Activated CD4-positive, CD25-positive, alpha-beta regulatory T cell treated with anti-CD3 and anti-CD28 coated beads, Interleukin-2, amount 50 U/mL, for 24 hours (primary cell): ENCODE measurements around the gene ATP9A.
"Not testable (repeated sequence)": the region's sequence is repeated elsewhere in the genome, so short reads cannot be mapped to it uniquely, and the experiment has no call there.

Experiments used
- ATAC-seq, 2 donors: fragments of 150-1000 bp; cut with Tn5 transposase; one replicate each; pipeline ENCODE4 v1.10.0; 2021; ENCODE audit warnings: mild to moderate bottlenecking in 1 of 2, moderate library complexity in 1 of 2

ATP9A gene

DNA sequence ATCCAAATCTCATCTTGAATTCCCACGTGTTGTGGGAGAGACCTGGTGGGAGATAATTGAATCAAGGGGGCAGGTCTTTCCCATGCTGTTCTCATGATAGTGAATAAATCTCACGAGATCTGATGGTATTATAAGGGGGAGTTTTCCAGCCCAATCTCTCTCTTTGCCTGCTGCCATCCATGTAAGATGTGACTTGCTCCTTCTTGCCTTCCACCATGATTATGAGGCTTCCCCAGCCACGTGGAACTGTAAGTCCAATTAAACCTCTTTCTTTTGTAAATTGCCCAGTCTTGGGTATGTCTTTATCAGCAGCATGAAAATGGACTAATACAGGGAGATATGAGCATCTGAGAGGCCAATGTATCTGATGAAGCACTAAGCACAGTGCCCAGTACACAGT lies 199.7 kb downstream of the ATP9A start:
- ATAC-seq = not testable (repeated sequence)

DNA sequence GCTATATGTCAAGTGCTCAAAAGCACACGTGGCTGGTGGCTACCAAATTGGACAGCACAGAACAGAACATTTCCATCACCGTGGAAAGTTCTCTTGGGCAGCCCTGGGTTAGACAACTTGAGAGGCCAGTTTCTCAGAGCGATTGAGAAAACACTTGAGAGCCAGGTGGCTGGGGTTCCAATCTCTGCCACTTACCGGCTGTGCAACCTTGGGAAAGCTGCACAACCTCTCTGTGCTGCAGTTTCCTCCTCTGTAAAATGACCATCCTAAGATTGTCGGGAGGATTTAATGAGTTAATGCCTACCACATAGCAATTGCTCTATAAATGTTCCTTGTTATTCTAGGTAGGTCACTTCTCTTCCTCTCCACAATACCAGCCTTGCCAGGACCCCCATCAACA lies 200.6 kb downstream of the ATP9A start:
- no peak for ATAC-seq

GRCh38 chr20:51566594-51566993 lies 201.6 kb downstream of the ATP9A start:
- ATAC-seq = no peak

GRCh38 chr20:51565298-51566144 lies 202.7 kb downstream of the ATP9A start:
- ATAC-seq = no peak

DNA sequence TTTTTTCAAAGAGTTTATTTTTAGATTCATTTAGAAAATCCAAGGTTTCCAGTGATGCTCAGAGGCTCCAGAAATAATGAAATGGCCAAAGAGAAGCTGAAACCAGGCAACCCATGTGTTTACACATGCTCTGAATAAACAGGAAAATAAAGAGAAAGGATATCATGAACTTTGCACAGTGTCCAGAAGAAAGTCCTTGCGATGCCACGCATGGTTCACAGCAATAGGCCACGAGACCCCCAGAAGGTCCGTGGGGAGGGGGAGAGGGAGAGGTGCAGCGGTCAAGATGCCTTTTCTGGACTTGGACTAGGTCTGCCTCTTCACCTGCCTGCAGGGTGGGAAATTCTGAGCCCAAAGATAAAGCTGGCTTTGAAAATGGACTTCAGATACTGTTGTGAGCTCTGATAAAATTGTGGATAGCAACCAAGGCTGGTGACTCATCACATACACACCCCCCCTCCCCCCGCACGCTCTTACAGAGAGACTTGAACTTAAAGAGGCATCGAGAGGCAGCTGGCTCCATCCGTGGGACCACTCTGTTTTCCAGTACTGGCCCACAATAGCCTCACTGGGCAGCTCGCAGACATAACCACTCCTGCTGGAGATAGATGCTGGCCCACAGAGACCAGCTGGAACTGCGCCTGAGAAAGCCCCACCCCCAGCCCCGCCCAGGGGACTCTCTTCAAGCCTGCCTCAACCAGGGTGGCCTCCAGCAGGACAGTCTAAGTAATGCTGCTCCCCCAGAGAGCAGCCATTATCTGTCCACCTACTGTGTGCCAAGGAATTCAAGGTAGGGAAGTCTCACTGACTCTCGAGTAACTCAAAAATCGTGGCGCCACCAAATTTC lies 204.5 kb downstream of the ATP9A start:
- ATAC-seq = peak in 1 of 2 donors; percentile 41

- no peak for ATAC-seq
Observed at GRCh38 chr20:51563174-51563485, 205.1 kb downstream of the ATP9A start.

DNA sequence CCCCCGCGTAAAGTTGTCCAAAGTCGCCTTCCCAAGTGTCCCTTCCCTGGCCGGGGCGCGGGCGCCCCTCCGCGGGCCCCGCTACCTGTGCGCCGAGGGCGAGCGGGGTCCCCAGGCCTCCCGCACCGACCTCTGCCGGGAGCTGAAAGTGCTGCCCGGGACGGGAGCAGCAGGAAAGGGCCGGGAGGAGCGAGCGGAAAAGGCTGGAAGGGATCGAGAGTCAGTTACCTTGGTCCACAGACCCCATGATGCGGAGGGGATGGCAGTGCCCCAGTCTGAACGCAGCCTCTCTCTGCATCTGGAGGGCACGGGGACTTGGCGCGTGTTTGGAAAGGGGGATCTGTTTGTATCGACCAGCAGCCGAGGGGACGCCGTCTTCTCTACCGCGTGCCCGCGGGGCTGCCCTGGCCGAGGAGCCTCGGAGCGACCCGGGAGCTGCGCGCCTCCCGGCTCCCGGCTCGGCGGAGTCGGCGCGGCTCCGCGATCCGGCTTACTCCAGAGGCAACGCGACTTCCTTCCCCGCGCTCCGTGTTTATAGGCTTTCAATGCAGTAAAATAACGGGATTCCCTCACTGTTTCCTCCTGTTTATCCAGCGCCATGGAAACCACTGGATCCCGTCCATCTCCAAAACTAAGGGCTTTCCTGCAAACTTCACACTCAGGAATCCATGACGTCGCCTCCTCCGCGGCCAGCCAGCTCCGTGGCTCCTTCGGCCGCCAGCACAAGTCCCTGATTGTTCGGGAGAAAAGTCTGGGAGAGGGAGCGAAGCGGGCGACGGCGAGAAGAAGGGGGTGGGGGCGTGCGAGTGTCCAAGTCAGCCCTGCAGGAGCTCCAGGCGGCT lies 205.6 kb downstream of the ATP9A start:
- ATAC-seq = peak; percentile 13 to 53

DNA sequence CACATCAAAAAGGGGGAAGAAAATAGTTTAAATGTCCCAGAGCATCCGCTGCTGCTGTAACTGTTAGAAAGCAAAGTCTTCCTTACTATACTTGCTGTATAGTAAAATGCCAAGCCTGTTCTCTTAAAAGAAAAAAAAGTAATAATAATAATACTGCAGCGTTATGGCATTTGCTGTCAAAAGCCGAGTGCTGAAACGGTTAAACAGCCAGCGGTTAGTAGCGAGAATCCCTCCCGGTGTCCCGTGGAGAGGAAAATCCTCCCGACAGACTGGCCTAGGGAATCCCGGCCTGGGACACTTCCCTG lies 206.2 kb downstream of the ATP9A start:
- ATAC-seq = no peak

GRCh38 chr20:51560550-51561307 lies 207.5 kb downstream of the ATP9A start:
- no peak for ATAC-seq

DNA sequence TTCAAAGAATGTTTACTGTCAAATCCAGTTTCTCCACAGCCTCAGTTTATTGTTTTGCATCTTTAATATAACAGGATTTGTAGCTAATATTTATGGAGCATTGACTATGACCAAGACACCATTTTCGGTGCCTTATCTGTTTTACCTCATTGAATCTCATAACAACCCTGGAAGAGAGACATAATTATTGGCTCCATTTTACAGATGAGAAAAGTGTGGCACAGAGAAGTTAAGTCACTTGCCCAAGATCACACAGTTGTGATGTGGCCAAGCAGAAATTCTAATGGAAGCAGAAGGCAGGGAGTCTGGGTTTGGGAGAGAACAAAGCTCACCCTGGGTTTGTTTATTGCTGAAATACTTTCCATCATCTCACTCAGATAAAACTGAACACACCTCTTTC lies 208.1 kb downstream of the ATP9A start:
- no peak for ATAC-seq

GRCh38 chr20:51554538-51555165 lies 213.5 kb downstream of the ATP9A start:
- peak; percentile 64 to 74 for ATAC-seq

DNA sequence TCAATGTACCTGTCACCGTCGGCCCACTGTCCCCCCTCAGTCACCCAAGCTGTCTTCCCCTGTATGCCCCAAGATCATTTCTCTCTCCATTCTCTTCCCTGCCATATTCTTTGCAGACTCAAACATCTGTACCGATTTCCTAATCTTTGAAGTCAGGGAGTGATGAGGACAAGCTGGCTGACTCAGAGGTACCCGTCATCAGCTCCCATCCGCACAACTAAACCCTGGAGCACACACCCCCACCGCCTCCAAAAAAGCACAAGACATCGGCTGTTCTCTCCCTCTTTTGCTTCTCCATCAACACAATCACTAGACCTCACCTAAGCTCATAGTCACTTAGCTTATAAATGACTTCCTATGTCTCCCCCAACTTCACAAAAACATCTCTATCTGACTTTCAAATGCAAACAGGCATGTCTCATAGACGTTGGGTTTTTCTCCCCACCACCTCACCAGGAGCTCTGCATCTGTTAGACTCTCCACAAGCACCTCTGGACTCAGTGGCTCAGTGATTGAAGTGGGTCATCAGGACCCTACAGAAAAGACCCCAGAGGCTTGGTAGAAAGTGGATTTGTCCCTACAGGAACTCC lies 214.2 kb downstream of the ATP9A start:
- ATAC-seq = peak; percentile 44 to 55

DNA sequence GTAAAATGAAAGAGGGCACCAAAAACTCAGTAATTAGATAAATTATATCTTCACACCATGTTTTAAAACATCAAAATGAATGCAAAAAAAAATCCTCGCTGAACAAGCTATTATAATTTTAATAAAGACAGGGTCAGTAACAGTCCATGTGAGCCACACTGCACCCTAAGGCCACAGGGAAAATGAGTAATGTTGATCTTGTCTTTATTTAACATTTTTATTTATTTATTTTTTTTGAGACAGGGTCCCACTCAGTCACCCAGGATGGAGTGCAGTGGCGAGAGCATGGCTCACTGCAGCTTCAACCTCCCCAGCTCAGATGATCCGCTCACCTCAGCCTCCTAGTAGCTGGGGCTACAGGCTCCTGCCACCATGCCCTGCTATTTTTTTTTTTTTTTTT lies 217.0 kb downstream of the ATP9A start:
- no peak for ATAC-seq

DNA sequence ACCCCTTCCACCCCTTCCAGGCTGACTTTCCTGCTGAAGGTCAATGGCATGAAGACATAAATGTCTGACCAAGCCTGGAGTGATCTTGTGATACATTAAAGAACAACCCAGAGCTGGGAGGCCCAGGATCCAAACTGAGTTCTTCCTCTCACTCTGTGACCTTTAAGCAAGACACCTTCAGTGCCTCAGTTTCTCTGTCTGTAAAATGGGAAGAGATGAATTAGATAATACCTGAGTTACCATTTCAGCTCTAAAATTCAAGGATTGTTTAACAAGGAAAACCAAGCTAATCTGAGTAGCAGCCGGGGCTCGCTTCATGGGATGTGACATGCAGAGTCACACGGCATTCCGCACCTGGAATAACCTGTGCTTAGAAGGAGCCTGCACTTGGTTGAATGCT lies 218.7 kb downstream of the ATP9A start:
- ATAC-seq = no peak

GRCh38 chr20:51547951-51548350 lies 220.2 kb downstream of the ATP9A start:
- ATAC-seq = no peak
